Activated CD4-positive, alpha-beta T cell treated with anti-CD3 and anti-CD28 coated beads, Interleukin-2, amount 50 U/mL, for 16 hours (primary cell): ENCODE results near the gene GALNT4.

Experiments used
- DNase-seq: peaks from one replicate; pipeline ENCODE4 v3.0.0-alpha.2; 2020

The GALNT4 gene

DNA sequence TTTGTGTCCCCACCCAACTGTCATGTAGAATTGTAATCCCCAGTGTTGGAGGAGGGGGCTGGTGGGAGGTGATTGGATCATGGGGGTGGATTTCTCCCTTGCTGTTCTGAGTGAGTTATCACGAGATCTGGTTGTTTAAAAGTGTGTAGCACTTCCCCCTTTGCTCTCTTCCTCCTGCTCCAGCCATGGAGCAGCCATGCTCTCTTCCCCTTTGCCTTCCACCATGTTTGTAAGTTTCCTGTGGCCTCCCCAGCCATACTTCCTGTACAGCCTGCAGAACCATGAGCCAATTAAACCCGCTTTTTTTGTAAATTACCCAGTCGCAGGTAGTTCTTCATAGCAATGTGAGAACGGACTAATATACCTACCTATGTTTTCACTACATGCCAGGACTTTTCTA is 3.8 kb upstream of the GALNT4 start:
- DNase-seq: no peak

DNA sequence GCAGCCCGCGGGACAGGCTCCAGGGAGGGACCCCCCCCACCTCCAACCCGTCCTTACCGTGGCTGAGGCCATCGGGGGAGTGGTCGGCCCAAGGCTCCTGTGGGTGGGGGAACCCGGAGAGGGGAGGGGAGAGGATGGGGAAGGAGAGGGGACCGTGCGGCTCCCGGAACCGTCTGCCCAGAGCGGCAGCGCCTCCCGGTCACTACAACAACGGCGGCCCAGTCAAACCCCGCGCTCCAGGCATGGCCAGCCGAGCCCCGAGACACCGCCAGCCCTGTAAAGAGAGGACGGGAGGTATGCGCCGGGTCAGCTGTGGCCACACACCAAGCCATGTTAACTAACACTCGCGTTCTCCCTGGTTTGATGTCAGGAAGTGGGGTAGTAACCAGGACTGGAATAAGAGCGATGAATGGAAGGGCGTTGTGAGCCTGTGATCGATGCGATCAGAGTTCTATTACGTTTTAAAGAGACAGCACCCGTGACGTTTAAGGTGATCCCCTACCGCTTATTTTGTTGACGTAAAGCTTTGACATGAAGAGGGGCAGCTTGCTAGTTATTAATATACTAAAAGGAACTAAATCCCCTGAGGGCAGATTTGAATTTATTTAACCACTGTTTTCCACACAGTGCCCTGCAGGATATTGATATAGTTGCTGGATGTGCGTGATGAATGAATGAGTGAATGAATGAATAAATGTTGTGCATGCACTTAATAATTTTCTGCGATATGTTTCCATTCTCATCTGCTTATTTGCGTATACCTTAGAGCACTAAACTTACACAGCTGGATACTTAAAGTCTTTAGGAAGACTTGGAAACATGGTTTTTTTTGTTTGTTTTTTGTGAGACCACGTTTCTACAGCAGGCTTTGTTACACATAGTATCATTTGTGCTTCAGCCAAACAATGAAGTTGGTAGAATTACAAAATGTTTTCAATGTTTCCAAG is 1.5 kb upstream of the GALNT4 start, which contains the start of gene POC1B:
Gene POC1B (minus strand): TSS at position 224 of the 947 bp plus-strand sequence. CDS start 152 bp downstream, at position 72.
- peak; percentile 82 for DNase-seq

DNA sequence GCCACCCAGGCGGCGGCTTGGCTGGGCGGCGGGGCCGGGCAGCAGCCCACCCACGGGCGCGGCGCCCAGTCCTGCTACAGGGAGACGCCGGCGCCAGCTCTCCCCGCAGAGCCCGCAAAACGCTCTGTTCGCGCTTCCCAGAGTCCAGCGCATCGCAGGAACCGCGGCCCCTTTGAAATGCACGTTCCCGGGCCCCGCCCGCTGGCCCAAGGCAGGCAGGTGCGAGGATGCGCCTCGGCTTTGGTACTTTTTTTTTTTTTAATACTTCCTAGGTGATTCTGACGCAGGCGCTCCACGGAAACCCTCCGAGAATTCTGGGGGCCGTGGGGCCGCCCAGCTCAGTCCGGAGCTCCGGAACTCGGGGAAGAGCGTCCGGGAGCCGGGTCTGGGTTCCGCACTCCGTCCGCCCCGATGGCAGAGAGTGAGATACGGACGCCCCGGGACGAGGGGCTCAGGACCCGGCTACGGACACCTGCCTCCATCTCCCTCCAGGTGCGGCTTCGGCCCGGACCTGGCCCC is 768 bp upstream of the GALNT4 start:
- peak; percentile 34 for DNase-seq

DNA sequence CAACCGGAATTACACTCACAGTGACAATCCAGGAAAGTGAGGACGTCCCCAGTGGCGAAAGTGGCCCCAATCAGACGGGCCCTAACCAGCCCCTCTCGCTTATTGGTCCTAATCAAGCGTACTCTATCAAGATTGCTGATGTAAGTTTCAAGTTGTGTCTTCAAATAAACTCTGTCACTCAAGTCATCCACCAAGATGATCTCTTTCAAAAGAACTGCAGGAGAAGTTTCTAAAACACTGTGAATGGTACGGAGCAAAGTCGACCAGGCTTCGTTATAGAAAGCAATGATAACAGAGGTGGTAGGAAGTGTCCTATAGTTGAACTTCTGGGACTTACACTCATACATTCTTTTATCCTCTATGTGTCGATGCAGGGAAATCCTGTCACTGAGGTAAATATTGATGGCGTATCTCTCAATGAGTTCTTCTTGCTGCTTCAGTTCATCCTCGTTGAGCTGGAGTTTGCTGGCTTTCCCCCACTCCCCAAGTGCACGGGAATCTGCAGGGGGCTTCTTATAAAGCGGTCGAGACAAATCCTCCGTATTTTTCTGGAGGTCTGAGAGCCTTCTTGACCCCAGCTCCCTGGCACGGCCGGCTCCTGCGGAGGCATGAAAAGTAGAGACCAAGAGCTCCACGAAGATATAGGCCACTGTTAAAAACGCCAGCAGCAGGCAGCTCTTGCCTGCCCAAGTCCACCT is 604 bp downstream of the GALNT4 start:
- DNase-seq: no peak

DNA sequence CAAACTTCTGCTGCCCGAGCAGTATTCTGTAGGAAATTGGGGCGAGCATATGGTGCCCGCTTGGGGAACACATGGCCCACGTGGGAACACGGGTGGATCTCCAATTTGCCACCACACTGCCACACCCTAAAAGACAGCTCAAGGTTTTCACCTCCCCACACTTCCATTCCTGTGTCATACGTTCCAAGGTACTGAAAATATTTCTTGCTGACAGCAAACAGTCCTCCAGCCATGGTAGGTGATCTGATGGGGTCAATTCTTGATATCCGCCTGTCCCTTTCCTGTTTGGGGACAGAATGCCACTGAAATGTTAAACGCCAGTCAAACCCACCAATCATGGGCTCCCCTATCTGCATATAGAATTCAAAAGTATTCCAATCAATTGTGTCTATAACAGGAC is 1.2 kb downstream of the GALNT4 start:
- DNase-seq: no peak

DNA sequence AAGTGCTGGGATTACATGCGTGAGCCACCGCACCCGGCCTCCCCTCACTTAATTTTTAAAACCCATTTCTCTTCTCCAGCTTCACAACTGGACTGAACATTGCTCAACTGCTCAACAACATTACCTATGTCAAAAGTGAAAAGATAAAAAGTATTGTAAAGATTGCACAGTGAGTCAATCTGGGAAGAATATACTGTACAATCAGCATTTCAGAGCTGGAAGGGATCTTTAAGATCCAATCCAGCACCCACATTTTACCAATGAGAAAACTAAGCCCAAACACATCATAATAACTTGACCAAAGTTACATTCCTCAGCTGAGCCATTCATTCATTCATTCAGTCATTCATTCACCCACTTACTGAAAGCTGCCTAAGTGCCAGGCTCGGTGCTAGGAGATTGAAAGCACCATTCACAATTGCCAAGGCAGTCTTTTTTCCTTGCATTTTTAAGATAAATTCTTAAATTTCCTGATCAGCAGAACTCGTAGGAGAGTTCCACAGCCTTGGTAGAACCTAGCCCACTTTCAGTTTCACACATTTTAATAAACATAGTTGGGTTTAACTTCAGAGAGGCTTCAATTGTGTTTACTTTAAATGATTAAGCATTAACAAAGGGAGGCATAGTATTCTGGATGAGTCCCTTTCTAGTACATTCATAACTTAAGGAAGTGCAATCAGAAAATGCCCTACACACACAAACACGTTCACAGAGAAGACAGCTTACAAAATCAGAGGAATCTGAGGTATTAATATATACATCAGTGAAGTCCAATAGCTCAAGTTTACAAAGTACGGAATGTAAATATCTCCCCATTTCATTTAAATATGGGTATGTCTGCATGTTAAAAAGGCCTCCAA is 3.0 kb downstream of the GALNT4 start:
- DNase-seq: no peak

DNA sequence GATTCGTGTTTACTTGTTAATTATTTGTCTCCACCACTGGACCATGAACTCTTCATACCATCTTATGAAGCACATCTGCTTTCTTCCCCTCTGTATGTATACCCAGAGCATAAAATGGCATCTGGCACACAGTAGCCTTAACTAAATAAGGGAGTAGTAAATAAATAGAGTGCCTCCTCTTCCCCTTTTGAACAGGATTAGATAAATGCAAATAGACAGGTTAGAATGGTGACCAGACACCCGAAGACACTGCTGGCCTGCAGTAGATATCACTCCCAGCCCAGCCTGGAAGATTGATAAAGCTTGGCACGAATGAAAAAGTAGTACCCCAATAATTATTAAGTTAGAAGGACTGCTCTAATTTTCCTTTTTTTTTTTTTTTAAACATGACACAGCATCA is 6.9 kb downstream of the GALNT4 start:
- DNase-seq: no peak

DNA sequence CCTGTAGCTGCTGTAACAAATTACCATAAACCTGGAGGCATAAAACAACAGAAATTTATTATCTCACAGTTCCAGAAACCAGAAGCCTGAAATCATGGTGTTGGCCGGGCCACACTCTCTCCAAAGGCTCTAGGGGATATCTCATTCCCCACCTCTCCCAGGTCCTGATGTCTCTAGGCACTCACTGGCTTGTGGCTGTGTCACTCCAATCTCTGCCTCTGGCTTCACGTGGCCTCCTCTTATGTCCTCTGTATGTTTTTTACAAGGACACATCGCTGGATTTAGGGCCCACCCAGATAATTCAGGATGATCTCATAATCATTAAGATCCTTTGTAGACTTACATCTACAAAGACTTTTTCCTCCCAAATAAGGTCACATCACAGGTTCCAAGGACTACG is 8.0 kb downstream of the GALNT4 start:
- DNase-seq: no peak

DNA sequence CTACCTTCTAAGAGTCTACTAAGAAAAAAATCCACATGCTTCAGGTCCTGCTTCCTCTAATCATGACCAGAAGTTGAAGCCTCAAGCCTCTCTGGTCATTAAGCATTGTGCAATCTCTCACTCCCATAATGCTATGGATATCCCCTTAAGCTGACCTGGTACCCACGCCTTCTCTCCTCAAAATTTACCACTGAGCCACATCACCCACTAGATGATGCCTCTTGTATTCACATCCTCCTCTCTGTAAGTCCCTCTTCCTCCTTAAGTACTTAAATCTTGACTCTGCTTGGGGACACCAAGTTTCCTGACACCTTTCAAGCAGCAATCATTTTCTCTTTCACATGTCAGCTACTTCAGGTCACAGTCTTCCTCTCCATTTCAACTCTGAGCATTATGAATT is 9.8 kb downstream of the GALNT4 start:
- peak; percentile 39 for DNase-seq

DNA sequence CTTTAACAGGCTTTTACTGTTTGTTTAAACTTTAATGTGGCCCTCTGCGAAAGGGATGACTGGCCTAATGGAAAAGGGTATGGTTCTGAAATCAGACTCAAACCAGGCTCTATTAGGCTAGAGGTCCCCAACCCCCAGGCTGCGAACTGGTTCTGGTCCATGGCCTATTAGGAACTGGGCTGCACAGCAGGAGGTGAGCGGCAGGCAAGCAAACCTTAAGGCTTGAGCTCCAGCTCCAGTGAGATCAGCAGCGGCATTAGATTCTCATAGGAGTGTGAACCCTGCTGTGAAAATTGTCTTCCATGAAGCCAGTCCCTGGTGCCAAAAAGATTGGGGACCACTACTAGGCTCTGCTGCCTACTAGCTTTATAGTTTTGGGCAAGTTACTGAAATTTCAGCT is 11.1 kb downstream of the GALNT4 start:
- no peak for DNase-seq

DNA sequence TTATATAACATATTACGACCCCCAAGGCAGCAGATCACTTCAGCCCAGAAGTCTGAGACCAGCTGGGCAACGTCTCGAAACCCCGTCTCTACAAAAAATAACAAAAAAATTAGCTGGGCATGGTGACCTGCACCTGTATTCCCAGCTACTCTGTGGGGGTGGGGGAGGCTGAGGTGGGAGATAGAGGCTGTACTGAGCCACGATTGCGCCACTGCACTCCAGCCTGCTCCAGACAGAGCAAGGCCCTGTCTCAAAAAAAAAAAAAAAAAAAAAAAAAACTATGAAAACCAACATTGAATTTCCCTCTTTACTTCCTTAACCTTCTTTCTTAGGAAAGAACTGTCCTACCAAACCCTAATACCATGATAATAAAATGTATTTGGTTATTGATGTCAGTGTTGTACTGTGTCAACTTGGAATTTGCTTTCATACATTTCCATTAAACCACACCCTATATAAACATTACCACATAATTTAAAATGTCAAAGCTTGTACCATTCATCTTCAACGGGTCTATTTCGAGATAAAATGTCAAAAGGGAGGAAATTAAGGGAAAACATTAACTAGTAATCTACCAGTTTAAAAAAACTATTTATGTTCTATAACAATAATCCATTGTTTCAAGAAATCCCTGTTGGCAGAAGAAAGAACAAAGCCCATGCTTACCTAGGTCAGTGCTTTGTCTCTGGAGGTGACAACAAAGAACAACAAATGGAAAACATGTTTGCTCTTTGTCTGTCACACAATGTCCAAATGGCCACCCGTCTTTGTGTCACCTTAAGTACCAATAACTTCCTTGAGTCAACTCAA is 17.4 kb downstream of the GALNT4 start:
- no peak for DNase-seq

DNA sequence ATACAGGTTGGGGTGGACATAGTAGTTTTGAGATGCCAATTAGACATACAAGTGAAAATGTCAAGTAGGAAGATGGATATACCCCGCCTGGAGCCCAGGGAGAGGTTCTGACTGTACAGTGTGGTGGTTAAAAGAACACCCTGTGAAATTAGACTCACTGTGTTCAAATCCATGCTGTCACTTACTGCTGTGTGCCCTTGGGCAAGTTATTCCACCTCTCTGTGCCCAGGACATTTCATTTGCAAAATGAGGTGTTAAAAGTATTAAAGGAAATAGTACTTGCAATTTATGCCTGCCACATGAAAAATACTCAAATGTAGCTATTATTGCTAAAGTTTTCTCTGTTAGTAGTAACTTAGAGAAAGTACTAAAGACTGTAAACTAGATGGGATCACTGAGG is 18.5 kb downstream of the GALNT4 start:
- DNase-seq: no peak

DNA sequence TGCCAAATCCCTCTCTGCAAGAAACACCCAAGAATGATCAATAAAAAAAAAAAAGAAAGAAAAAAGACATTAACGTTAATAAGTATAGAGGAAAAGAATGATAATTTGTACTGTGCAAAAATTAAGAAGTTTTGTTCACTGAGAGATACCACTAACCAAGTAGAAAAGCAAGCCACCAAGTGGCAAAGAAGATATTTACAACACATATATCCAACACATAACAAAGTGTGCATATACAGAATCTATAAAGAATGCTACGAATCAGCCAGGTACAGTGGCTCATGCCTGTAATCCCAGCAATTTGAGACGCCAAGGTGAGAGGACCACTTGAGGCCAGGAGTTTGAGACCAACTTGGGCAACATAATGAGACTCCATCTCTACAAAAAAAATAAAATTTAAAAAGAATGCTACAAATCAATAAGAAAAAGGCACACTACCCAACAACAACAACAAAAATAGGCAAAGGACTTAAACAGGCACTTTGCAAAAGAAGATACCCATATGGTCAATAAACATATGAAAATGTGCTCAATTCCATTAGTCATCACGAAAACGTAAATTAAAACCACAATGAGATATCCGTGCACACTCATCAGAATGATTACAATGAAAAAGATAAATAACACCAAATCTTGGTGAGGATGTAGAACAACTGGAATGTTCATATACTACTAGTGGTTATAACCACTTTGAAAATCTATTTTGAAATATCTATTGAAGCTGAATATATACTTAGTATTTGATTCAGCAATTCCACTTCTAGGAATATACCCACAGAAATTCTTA is 19.8 kb downstream of the GALNT4 start:
- no peak for DNase-seq

DNA sequence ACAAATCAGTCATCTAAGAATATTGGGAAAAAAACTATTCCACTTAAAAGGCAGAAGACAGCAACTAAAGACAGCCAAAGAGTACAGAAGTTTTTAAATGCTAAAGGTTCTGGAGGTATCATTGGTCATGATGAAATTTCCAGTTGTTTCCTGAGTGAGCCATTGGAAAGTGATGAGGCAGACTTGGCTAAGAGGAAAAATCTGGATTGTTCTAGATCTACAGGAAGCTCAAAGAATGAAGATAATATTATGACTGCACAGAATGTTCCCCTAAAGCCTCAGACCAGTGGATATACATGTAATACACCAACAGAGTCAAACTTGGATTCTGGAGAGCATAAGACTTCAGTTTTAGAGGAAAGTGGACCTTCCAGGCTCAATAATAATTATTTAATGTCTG is 22.8 kb downstream of the GALNT4 start:
- no peak for DNase-seq

DNA sequence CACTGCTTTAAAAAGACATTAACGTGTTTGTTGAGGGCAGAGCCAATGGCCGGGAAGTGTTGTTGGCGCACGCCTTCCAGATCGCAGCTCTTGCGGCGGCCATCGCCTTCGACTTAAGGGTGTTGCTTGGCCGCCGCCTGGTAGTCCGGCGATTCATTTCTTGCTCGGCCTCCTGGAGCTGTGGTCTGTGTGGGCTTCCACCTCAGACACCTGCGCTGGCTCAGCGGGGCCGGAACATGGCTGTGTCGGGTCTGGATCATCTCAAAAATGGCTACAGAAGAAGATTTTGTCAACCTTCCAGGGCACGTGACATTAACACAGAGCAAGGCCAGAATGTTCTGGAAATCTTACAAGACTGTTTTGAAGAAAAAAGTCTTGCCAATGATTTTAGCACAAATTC is 24.7 kb downstream of the GALNT4 start:
- DNase-seq: no peak

DNA sequence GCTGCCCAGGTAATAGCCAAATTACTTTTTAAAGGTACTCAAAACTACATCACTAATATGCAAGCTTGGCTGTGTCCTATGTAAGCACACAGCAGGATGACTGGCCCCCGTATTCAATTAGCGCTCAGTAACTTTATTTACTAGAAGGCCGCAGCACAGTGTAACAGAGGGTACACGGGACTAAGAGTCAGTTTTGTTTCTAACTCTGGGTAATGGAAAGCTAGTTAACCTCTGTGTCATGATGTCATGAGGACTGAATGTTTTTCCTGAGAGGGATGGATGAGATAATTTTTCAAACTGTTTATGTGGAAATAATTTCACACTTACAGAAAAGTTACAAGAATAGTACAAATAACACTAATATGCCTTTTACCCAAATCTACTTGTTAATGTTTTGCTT is 27.1 kb downstream of the GALNT4 start:
- no peak for DNase-seq

DNA sequence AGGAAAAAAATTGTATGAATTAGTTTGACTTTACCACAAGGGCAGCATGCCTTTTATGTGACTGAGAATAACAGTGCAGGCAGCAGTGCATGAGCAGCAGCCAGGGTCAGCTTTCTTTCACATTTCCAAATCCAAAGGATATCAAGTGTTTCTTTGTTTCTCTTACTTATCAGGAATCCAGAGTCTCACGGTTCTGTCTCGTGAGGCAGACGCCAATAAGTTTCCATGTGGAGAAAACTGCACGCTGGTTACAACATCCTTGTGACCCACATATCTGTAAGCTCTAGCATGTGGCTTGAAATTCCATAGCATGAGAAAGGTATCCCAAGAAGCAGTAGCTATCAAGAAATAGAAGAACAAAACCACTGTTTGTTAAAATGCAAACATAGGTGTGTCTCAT is 27.6 kb downstream of the GALNT4 start:
- DNase-seq: no peak

DNA sequence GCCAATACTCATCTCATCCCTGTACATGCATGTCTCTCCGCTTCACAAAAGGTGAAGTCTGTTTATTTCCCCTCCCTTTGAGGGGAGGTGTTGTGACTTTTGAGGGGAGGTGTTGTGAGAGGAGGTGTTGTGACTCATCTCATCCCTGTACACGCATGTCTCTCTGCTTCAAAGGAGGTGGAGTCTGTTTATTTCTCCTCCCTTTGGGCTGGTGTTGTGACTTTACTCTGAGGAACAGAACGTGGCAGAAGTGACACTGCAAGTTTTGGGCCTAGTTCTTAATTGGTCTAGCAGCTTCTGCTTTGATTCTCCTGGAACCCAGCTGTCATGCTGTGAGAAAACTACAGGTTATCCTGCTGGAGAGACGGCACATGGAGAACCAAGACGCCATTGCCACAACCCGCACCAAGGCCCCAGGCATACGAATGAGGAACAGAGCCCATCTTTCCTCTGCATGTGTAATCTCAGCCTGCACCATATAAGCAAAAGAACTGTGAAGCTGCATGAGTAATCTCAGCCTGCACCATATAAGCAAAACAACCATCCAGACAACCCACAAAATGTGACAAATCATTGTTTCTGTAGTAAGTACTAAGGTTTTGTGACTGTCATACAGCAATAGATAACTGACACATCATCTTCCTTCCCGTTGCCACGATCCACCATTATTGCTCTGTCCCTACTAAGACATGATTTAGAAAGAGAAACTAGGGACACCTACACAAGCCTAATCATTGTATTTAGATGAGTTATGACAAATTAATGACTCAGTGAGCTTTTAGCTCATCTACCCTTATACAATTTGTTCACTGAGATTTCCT is 30.0 kb downstream of the GALNT4 start:
- DNase-seq: peak; percentile 86

DNA sequence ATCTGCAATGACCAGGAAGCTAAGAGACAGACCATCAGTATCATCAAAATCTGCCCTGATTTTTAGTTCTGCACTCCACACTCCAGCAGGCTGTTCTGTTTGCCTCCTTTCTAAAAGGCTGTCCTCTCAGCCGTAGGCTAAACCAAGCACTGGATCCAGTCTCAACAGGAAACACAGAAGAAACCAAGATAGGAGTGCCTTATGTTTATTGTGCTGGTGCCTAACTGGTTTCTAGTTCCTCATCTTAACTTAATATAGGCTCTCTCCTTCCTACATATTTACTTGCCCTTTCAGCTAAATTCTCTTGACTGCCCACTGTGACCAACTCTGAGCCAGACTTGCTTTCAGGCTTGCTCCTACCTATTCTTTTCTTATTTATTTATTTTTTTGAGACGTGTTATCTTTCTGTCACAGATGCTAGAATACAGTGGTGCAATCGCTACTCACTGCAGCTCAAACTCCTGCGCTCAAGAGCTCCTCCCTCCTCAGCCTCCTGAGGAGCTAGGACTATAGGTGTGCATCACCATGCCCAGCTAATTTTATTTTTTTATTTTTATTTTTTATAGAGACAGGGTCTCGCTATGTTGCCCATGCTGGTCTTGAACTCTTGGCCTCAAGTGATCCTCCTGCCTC is 30.8 kb downstream of the GALNT4 start:
- no peak for DNase-seq

DNA sequence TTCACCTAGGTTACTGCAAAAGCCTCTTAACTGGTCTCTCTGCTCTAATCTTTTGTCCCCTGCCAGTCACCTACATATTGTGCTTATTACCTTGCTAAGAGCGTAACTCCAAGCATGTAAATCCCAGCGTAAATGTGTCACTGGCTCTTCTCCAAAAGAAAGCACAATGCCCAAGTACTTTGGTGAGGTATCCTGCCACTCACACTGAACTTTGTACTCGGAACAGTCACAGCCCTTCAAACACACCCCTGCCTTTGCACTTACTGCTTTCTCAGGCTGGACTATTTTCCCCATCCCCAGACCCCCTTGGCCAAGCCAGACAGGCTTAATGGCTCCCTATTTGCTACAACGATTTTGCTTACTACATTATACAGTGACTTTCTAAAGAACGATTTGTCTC is 31.7 kb downstream of the GALNT4 start:
- no peak for DNase-seq
